Neural progenitor cell (in vitro differentiated cells): Measurements from ENCODE around the gene VPS72. TPM values are rescaled to one million over a fixed set of nuclear protein-coding genes. Genes with fewer than 3 reads are reported as not detected.

Experiments
- DNase-seq: peaks from one replicate; pipeline ENCODE4 v3.0.0-alpha.2; 2016; ENCODE audit warnings: low spot score
- H2AFZ ChIP-seq: fragments of 200-600 bp; sonication (generic); replicated peaks from 2 replicates; pipeline ENCODE4 v1.6.1; 2016; ENCODE audit warnings: antibody characterized with exemption
- H3F3A ChIP-seq: fragments of 200-600 bp; sonication (generic); 2 replicates; pipeline ENCODE4 v1.6.1; 2016; ENCODE audit warnings: antibody characterized with exemption, low read depth
- H3K27ac ChIP-seq: fragments of 200-600 bp; sonication (generic); 2 replicates; pipeline ENCODE4 v1.5.1; 2016; ENCODE audit warnings: mild to moderate bottlenecking
- H3K27me3 ChIP-seq: fragments of 200-600 bp; sonication (generic); 2 replicates; pipeline ENCODE4 v1.6.1; 2016; ENCODE audit warnings: mild to moderate bottlenecking, moderate library complexity
- H3K36me3 ChIP-seq: fragments of 200-600 bp; sonication (generic); 2 replicates; pipeline ENCODE4 v1.5.1; 2016
- H3K4me1 ChIP-seq: fragments of 200-600 bp; sonication (generic); 2 replicates; pipeline ENCODE4 v1.6.1; 2016; ENCODE audit warnings: mixed run types
- H3K4me2 ChIP-seq: fragments of 200-600 bp; sonication (generic); 2 replicates; pipeline ENCODE4 v1.6.1; 2016
- H3K4me3 ChIP-seq: fragments of 200-600 bp; sonication (generic); 2 replicates; pipeline ENCODE4 v1.5.1; 2016
- H3K79me2 ChIP-seq: fragments of 200-600 bp; sonication (generic); 2 replicates; pipeline ENCODE4 v1.6.1; 2016; ENCODE audit warnings: low read depth
- H3K9ac ChIP-seq: fragments of 200-600 bp; sonication (generic); 2 replicates; pipeline ENCODE4 v1.6.1; 2016
- H3K9me3 ChIP-seq: fragments of 200-600 bp; sonication (generic); 2 replicates; pipeline ENCODE4 v1.5.1; 2016; ENCODE audit warnings: low read depth
- H4K20me1 ChIP-seq: fragments of 200-600 bp; sonication (generic); 2 replicates; pipeline ENCODE4 v1.6.1; 2016; ENCODE audit warnings: low read depth
- H3K27ac Mint-ChIP-seq: 3 replicates; pipeline ENCODE4 v1.8.0; 2021; ENCODE audit warnings: mixed read lengths
- H3K27me3 Mint-ChIP-seq: 2 replicates; pipeline ENCODE4 v1.8.0; 2022; ENCODE audit warnings: low read depth, mild to moderate bottlenecking, inconsistent platforms, moderate library complexity, mixed read lengths; ENCODE audit not compliant: insufficient read depth
- H3K36me3 Mint-ChIP-seq: 3 replicates; pipeline ENCODE4 v1.8.0; 2021; ENCODE audit warnings: mixed read lengths
- H3K4me1 Mint-ChIP-seq: 3 replicates; pipeline ENCODE4 v1.8.0; 2021; ENCODE audit warnings: mixed read lengths
- H3K4me3 Mint-ChIP-seq: 3 replicates; pipeline ENCODE4 v1.8.0; 2021; ENCODE audit warnings: mild to moderate bottlenecking, moderate library complexity, mixed read lengths
- H3K9me3 Mint-ChIP-seq: 3 replicates; pipeline ENCODE4 v1.8.0; 2020; ENCODE audit warnings: mixed read lengths
- CTCF ChIP-seq: fragments of 200-600 bp; sonication (generic); IDR thresholded peaks from 2 replicates; pipeline ENCODE4 v1.5.1; 2017; ENCODE audit warnings: antibody characterized with exemption, mild to moderate bottlenecking
- EZH2 ChIP-seq: fragments of 200-600 bp; sonication (generic); IDR thresholded peaks from 2 replicates; pipeline ENCODE4 v1.6.1; 2017; ENCODE audit warnings: antibody characterized with exemption, mild to moderate bottlenecking, moderate library complexity
- EZH2phosphoT487 ChIP-seq: fragments of 200-600 bp; sonication (generic); IDR thresholded peaks from 2 replicates; pipeline ENCODE4 v1.6.1; 2017; ENCODE audit warnings: antibody characterized with exemption
- total RNA-seq: library from RNA; depleted of rRNA; stranded (reverse); fragments of >200 nt; gene quantifications from 2 replicates; pipeline ENCODE4 v1.2.3, GENCODE V29; 2015; ENCODE audit warnings: low replicate concordance

VPS72 gene
- total RNA-seq, 1 donor from 2014 or later: 117 TPM

GRCh38 chr1:151146412-151147131, 43.4 kb downstream of the VPS72 start, which contains the start of gene SEMA6C:
Gene SEMA6C, minus strand, starts transcription at chr1:151146631. Its CDS starts 4,010 bp downstream, at chr1:151142621.
- DNase-seq: peak; percentile 96
- Histone ChIP-seq H4K20me1 (peaks cover 26% of the 10 kb centered on the region), H3K4me3 (peak within 1 kb of the TSS; percentile 91), H3K9ac (peak within 1 kb of the TSS; percentile 58), H3K27me3 (peaks cover 32% of the 10 kb centered on the region), H3K4me1 (peaks cover 30% of the 10 kb centered on the region), H2AFZ (peak within 1 kb of the TSS; percentile 95), H3K9me3 (no peaks in the 10 kb centered on the region), H3K36me3 (no peaks in the 10 kb centered on the region), H3K79me2 (no peaks in the 10 kb centered on the region), H3K27ac (no peak within 1 kb of the TSS), H3F3A (peaks cover 27% of the 10 kb centered on the region), H3K4me2 (peak within 1 kb of the TSS; percentile 91)
- Mint-ChIP-seq H3K36me3 (peaks cover 10% of the 10 kb centered on the region), H3K9me3 (no peaks in the 10 kb centered on the region), H3K27me3 (peaks cover 16% of the 10 kb centered on the region), H3K4me3 (peak within 1 kb of the TSS; percentile 91), H3K4me1 (peaks cover 39% of the 10 kb centered on the region), H3K27ac (peak within 1 kb of the TSS; percentile 60)
- no peak for TF ChIP-seq EZH2phosphoT487
- TF ChIP-seq CTCF: no peak
- TF ChIP-seq EZH2: no peak

- no peak overlapping the region for H3K27ac ChIP-seq
- no peaks in the 10 kb centered on the region for H3K79me2 ChIP-seq
- H3F3A ChIP-seq: peaks cover 27% of the 10 kb centered on the region
- TF ChIP-seq CTCF (no peak), EZH2phosphoT487 (peak; percentile 13)
- peak overlapping the region; percentile 91 for H3K4me2 ChIP-seq
- H3K27me3 ChIP-seq: peaks cover 32% of the 10 kb centered on the region
- Mint-ChIP-seq H3K36me3 (peaks cover 10% of the 10 kb centered on the region), H3K27me3 (peaks cover 16% of the 10 kb centered on the region), H3K4me3 (peak overlapping the region; percentile 91), H3K9me3 (no peaks in the 10 kb centered on the region), H3K4me1 (peaks cover 39% of the 10 kb centered on the region), H3K27ac (peak overlapping the region; percentile 60)
- H3K4me3 ChIP-seq: peak overlapping the region; percentile 91
- DNase-seq: peak; percentile 37
- no peaks in the 10 kb centered on the region for H3K36me3 ChIP-seq
- peaks cover 30% of the 10 kb centered on the region for H3K4me1 ChIP-seq
- no peaks in the 10 kb centered on the region for H3K9me3 ChIP-seq
- no peak overlapping the region for H3K9ac ChIP-seq
- H2AFZ ChIP-seq: peak overlapping the region; percentile 95
- peaks cover 26% of the 10 kb centered on the region for H4K20me1 ChIP-seq
These were observed 44.0 kb downstream of the VPS72 start for GRCh38 chr1:151146072-151146411.

- TF ChIP-seq EZH2phosphoT487 (peak; percentile 15), CTCF (no peak)
These were observed 44.5 kb downstream of the VPS72 start for GRCh38 chr1:151145304-151146071.

More at GRCh38 chr1:151145304-151146071, 44.5 kb downstream of the VPS72 start:
- H3K36me3 Mint-ChIP-seq: peaks cover 10% of the 10 kb centered on the region
- Histone ChIP-seq H3K9me3 (no peaks in the 10 kb centered on the region), H2AFZ (peak overlapping the region; percentile 95), H3F3A (peaks cover 27% of the 10 kb centered on the region), H4K20me1 (peaks cover 26% of the 10 kb centered on the region), H3K79me2 (no peaks in the 10 kb centered on the region), H3K27ac (no peak overlapping the region), H3K9ac (peak overlapping the region; percentile 58), H3K27me3 (peaks cover 32% of the 10 kb centered on the region), H3K4me1 (peaks cover 30% of the 10 kb centered on the region), H3K4me2 (peak overlapping the region; percentile 91), H3K4me3 (peak overlapping the region; percentile 91), H3K36me3 (no peaks in the 10 kb centered on the region)
- no peak overlapping the region for H3K27ac Mint-ChIP-seq
- H3K4me1 Mint-ChIP-seq: peaks cover 39% of the 10 kb centered on the region
- no peaks in the 10 kb centered on the region for H3K9me3 Mint-ChIP-seq
- peak; percentile 58 for DNase-seq
- peaks cover 16% of the 10 kb centered on the region for H3K27me3 Mint-ChIP-seq
- peak overlapping the region; percentile 91 for H3K4me3 Mint-ChIP-seq
